B cell (primary cell): ENCODE results near the gene SUSD3.

Experiments
- EZH2 ChIP-seq: IDR thresholded peaks from 2 replicates; pipeline ENCODE4 v1.6.1; 2012; ENCODE audit warnings: borderline replicate concordance, low read depth, mild to moderate bottlenecking, moderate library complexity, low read length; ENCODE audit not compliant: insufficient read depth, poor library complexity, severe bottlenecking
- TF ChIP-seq, protein P1 (sequence below): fragments of 200-600 bp; IDR thresholded peaks from one replicate; pipeline ENCODE4 v1.8.0; 2022; ENCODE audit warnings: antibody characterized with exemption, mild to moderate bottlenecking

DNA sequence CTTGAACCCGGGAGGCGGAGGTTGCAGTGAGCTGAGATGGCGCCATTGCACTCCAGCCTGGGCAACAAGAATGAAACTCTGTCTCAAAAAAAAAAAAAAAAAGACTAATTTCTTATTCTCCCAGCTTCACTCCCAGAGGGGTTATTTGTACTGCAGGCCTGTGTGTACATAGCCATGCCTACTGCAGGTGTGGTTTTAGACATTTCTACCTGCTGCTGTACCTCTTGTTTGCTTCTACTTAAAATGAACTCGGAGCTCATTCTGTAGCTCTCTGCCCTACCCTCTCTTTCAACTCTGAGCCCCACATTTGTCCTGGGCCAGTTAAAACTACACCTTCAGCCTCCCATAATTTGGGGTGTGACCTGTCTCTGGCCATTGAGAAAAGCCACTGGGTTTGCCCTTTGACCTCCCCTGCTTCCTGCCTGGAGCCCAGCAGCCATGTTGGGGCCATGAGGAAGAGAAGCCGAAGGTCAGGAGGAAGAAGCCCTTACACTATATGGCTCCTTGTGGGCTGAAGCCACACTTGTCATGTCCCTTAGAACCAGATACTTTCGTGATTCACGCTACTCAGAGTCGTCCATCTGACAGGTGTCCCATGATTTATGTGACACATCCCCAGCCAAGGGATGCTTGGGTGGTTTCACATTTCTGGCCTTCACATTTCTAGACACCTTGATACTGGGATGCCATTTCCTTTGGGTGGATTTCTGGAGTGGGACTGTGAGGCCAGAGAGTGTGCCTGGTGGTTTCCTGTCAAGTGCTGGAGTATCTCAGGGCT lies 28.1 kb downstream of the SUSD3 start:
- TF ChIP-seq, protein P1, sequence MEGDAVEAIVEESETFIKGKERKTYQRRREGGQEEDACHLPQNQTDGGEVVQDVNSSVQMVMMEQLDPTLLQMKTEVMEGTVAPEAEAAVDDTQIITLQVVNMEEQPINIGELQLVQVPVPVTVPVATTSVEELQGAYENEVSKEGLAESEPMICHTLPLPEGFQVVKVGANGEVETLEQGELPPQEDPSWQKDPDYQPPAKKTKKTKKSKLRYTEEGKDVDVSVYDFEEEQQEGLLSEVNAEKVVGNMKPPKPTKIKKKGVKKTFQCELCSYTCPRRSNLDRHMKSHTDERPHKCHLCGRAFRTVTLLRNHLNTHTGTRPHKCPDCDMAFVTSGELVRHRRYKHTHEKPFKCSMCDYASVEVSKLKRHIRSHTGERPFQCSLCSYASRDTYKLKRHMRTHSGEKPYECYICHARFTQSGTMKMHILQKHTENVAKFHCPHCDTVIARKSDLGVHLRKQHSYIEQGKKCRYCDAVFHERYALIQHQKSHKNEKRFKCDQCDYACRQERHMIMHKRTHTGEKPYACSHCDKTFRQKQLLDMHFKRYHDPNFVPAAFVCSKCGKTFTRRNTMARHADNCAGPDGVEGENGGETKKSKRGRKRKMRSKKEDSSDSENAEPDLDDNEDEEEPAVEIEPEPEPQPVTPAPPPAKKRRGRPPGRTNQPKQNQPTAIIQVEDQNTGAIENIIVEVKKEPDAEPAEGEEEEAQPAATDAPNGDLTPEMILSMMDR = no peak
- no peak for TF ChIP-seq EZH2
